ENCODE measurements around the gene ASTN2.

ASTN2 gene

DNA sequence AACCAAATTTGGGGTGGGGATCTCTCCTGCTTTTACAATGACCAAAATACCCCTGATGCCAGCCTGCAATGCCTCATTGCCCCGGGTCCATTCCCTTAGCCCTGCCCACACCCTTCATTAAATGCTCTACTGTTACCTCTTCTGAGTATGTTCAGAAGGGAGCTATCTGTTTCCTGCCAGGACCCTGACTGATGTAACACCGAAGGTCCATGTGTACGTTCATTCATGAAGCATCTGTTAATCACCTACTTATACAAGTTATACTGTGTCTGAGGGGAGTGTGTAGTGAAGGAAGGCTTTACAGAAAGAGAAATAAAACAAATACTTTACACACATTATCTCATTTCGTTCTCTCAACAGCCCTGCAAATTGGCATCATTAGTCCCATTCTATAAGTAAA lies 51.9 kb downstream of the ASTN2 start:
- no peak overlapping the region for H3K27ac ChIP-seq (ENCODE audit: low read depth, low read length)
- H3K79me2 ChIP-seq (ENCODE audit: control insufficient read depth, insufficient read depth, low read length, unreplicated experiment), result no peaks in the 10 kb centered on the region
- no peaks in the 10 kb centered on the region for H3K4me1 ChIP-seq (ENCODE audit: control insufficient read depth, insufficient read depth, low read length, unreplicated experiment)

DNA sequence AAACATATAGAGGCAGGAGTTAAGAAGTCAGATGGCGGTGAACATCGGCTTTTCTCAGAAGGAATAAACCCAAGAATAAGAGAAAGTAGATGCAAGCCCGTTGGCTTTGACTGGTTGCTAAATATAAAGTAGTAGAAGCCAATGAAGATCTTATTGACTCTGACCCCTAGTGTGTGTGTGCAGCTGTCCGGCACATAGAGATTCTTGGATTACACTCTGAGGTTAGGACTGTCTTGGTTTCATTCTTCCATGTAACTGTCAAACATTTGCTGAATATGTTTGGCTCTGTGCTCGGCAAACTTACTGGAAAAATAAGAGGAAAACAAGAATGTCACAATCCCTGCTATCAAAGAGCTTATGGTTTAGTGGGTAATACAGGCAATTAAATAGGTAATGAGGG lies 54.9 kb downstream of the ASTN2 start:
- Histone ChIP-seq H3K36me3 (ENCODE audit: insufficient read depth, low read length) (no peaks in the 10 kb centered on the region), H3K4me3 (ENCODE audit: low read depth, low read length) (no peak overlapping the region), H3K27ac (ENCODE audit: low read depth, low read length) (no peak overlapping the region), H3K4me1 (ENCODE audit: control insufficient read depth, insufficient read depth, low read length, unreplicated experiment) (no peaks in the 10 kb centered on the region), H2AFZ (ENCODE audit: low read length, unreplicated experiment) (no peak overlapping the region), H3K27me3 (ENCODE audit: insufficient read depth, low read length) (no peaks in the 10 kb centered on the region), H3K79me2 (ENCODE audit: control insufficient read depth, insufficient read depth, low read length, unreplicated experiment) (no peaks in the 10 kb centered on the region)

More for the DNA sequence above, 51.9 kb downstream of the ASTN2 start:
- no peak overlapping the region for H2AFZ ChIP-seq (ENCODE audit: low read length, unreplicated experiment)
- no peaks in the 10 kb centered on the region for H3K36me3 ChIP-seq (ENCODE audit: insufficient read depth, low read length)
- H3K27me3 ChIP-seq (ENCODE audit: insufficient read depth, low read length), result no peaks in the 10 kb centered on the region
- H3K4me3 ChIP-seq (ENCODE audit: low read depth, low read length), result no peak overlapping the region

DNA sequence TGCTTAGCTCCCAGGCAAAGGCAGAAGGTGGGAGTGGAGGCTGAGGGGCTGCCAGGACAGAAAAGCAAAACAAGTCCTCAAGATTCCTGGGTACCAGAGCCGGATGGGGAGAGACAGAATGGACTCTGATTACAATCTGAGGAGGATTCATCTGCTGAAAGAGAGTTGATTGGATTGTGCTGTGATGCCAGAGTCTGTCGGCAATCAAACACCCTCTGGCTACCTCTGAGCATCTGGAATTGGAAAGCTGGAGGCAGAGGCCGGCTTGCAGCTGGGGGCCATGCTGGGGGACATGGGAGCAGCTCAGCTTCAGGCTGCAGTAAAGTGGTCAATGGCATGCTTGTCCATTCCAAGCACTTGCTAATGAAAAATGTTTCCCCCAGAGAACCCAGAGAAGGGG lies 59.3 kb downstream of the ASTN2 start:
- Histone ChIP-seq H3K36me3 (ENCODE audit: insufficient read depth, low read length) (no peaks in the 10 kb centered on the region), H3K79me2 (ENCODE audit: control insufficient read depth, insufficient read depth, low read length, unreplicated experiment) (no peaks in the 10 kb centered on the region), H3K4me1 (ENCODE audit: control insufficient read depth, insufficient read depth, low read length, unreplicated experiment) (no peaks in the 10 kb centered on the region), H3K4me3 (ENCODE audit: low read depth, low read length) (no peak overlapping the region), H3K27ac (ENCODE audit: low read depth, low read length) (no peak overlapping the region), H3K27me3 (ENCODE audit: insufficient read depth, low read length) (no peaks in the 10 kb centered on the region), H2AFZ (ENCODE audit: low read length, unreplicated experiment) (no peak overlapping the region)

DNA sequence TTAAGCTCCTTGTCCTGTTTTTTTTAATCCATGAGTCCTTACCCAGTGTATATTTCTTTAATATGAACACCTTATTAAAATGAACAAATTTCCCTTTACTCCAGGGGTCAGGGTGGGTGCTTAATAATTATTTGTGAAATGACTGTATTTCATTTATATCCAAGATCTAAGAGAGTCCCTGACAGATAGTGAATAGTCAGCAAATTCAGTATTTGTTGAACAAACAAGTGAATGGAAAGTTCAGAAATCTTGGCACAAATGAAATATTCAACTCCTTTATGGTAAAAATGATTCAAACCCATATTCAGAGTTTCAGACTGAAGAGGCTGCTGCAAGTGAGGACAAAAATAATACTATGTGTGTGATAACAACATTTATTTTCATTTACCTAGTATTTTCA lies 59.9 kb downstream of the ASTN2 start:
- no peak overlapping the region for H3K27ac ChIP-seq (ENCODE audit: low read depth, low read length)
- no peaks in the 10 kb centered on the region for H3K36me3 ChIP-seq (ENCODE audit: insufficient read depth, low read length)
- no peaks in the 10 kb centered on the region for H3K4me1 ChIP-seq (ENCODE audit: control insufficient read depth, insufficient read depth, low read length, unreplicated experiment)
- no peak overlapping the region for H2AFZ ChIP-seq (ENCODE audit: low read length, unreplicated experiment)
- H3K27me3 ChIP-seq (ENCODE audit: insufficient read depth, low read length), result no peaks in the 10 kb centered on the region
- H3K79me2 ChIP-seq (ENCODE audit: control insufficient read depth, insufficient read depth, low read length, unreplicated experiment), result no peaks in the 10 kb centered on the region
- no peak overlapping the region for H3K4me3 ChIP-seq (ENCODE audit: low read depth, low read length)

DNA sequence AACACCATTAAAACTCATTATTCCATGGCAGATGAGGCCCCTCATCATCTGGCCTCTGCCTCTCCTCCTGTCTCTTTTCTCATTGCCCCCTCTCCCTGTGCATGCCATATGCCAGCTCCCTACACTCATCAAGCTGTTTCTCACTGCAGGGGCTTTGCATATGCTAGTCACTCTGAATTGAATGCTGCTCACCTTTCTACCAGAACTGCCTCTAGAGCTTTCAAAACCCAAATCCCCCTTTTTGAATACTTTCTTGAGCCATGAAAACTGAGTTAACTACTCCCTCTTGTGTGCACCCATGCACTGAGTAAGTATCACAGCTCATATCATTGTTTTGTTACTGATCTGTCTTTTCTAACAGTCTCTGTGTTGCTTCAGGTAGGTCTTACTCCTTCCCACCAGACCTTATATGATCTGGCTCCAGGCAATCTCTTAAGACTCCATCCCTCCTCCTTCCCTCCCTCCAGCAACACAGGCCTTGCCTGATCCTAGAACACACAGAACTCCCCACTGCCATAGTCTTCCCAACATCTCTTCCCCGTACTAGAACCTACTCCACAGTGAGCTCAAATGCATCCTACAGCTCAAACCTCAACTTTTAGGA lies 60.5 kb downstream of the ASTN2 start:
- H3K4me1 ChIP-seq (ENCODE audit: control insufficient read depth, insufficient read depth, low read length, unreplicated experiment), result no peaks in the 10 kb centered on the region

DNA sequence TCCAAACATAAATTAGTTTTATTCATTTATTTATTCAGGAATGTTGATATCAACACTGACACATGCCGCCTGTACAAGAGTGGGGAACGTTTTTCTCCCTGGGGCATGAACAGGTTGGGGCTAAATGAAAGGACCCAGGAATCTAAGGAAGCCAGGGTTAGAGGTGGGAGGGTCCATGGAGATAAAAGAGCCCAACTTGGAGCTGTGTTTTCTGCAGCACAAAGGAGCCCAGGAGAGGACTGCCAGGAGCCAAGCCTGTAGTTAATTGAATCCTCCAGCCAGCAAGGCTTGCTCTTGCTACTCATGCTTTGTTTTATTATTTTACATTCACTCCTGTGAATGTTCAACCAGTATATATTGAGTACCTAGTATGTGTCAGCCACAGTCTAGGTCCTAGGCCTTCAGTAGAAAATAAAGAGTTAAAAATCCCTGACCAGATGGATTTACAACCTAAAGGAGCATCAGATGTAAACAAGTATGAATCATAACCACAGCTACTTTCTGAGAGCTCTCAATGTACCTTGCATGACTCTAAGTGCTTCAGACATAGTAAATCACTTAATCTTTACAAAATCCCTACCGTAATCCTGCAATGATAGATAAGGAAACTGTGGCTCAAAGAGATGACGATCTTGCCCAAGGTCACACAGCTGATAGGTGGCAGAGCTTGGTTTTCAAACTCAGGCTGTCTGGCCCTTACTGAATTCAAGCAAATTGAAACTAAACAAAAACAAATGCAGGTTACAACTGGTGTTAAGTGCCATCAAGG lies 69.8 kb downstream of the ASTN2 start:
- H3K4me1 ChIP-seq (ENCODE audit: control insufficient read depth, insufficient read depth, low read length, unreplicated experiment), result no peaks in the 10 kb centered on the region
- no peaks in the 10 kb centered on the region for H3K36me3 ChIP-seq (ENCODE audit: insufficient read depth, low read length)
- H3K27ac ChIP-seq (ENCODE audit: low read depth, low read length), result no peak overlapping the region
- H3K27me3 ChIP-seq (ENCODE audit: insufficient read depth, low read length), result no peaks in the 10 kb centered on the region
- H3K4me3 ChIP-seq (ENCODE audit: low read depth, low read length), result no peak overlapping the region
- no peaks in the 10 kb centered on the region for H3K79me2 ChIP-seq (ENCODE audit: control insufficient read depth, insufficient read depth, low read length, unreplicated experiment)
- H2AFZ ChIP-seq (ENCODE audit: low read length, unreplicated experiment), result no peak overlapping the region

More for the DNA sequence above, 60.5 kb downstream of the ASTN2 start:
- H3K79me2 ChIP-seq (ENCODE audit: control insufficient read depth, insufficient read depth, low read length, unreplicated experiment), result no peaks in the 10 kb centered on the region
- H2AFZ ChIP-seq (ENCODE audit: low read length, unreplicated experiment), result no peak overlapping the region
- H3K4me3 ChIP-seq (ENCODE audit: low read depth, low read length), result no peak overlapping the region
- H3K27me3 ChIP-seq (ENCODE audit: insufficient read depth, low read length), result no peaks in the 10 kb centered on the region
- no peaks in the 10 kb centered on the region for H3K36me3 ChIP-seq (ENCODE audit: insufficient read depth, low read length)
- no peak overlapping the region for H3K27ac ChIP-seq (ENCODE audit: low read depth, low read length)

DNA sequence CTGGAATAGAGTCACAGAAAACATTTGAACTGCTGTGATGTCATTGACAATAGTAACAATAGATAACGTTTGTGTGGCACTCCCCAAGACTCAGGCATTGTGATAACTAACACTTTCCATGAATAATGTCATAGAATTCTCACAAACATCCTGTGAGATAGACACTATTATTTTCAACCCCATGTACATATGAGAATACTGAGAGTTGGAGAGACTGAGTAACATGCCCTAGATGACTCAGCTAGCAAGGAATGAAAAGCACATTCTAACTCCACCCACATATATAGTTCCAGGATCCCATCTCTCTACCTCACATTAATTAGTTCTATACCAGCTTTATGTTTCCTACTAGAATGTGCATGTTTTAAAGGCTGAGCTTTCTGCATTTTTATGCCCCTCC lies 71.4 kb downstream of the ASTN2 start:
- H3K36me3 ChIP-seq (ENCODE audit: insufficient read depth, low read length), result no peaks in the 10 kb centered on the region

DNA sequence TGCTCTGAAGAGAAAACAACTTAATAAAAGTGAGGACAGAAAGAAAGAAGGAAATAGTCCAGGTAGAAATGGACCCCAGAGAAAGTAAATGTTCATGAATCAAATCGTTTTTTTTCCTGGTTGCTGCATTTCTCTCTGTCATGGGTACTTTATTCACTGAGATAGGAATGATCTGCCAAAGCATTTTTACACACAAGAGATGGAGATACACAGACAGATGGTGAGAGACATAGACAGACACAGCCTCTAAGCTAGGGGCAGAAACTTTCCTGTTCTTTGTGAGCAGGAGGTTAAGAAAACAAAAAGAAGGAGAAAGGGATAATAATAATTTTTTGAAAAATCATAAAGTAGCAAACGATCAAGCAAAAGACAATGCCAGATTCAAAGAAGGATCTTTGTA lies 73.7 kb downstream of the ASTN2 start:
- H3K27me3 ChIP-seq (ENCODE audit: insufficient read depth, low read length), result no peaks in the 10 kb centered on the region
- H3K36me3 ChIP-seq (ENCODE audit: insufficient read depth, low read length), result no peaks in the 10 kb centered on the region
- no peaks in the 10 kb centered on the region for H3K4me1 ChIP-seq (ENCODE audit: control insufficient read depth, insufficient read depth, low read length, unreplicated experiment)
- no peak overlapping the region for H3K27ac ChIP-seq (ENCODE audit: low read depth, low read length)
- no peaks in the 10 kb centered on the region for H3K79me2 ChIP-seq (ENCODE audit: control insufficient read depth, insufficient read depth, low read length, unreplicated experiment)
- H3K4me3 ChIP-seq (ENCODE audit: low read depth, low read length), result no peak overlapping the region
- no peak overlapping the region for H2AFZ ChIP-seq (ENCODE audit: low read length, unreplicated experiment)

More for the DNA sequence above, 71.4 kb downstream of the ASTN2 start:
- Histone ChIP-seq H3K27ac (ENCODE audit: low read depth, low read length) (no peak overlapping the region), H3K79me2 (ENCODE audit: control insufficient read depth, insufficient read depth, low read length, unreplicated experiment) (no peaks in the 10 kb centered on the region), H3K4me1 (ENCODE audit: control insufficient read depth, insufficient read depth, low read length, unreplicated experiment) (no peaks in the 10 kb centered on the region), H3K4me3 (ENCODE audit: low read depth, low read length) (no peak overlapping the region), H2AFZ (ENCODE audit: low read length, unreplicated experiment) (no peak overlapping the region), H3K27me3 (ENCODE audit: insufficient read depth, low read length) (no peaks in the 10 kb centered on the region)

DNA sequence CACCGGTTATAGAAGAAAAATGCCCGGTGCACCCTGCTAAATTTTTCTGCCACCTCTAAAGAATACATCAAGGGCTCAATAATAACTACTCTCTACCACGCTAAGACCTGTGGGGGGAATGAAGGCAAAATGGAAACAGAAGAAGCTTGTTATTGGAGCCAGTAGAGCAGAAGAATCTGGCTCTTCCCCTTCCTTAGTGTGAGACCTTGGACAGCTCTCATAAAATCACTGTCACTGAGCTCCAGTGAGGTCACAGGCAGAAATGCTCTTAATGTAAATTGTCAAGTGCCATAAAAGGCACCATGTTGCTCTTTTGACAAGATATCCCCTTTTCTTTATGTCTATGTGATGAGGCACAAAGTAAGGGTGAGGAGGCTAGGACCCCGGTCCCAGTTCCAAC lies 74.4 kb downstream of the ASTN2 start:
- no peaks in the 10 kb centered on the region for H3K36me3 ChIP-seq (ENCODE audit: insufficient read depth, low read length)
- H3K4me1 ChIP-seq (ENCODE audit: control insufficient read depth, insufficient read depth, low read length, unreplicated experiment), result no peaks in the 10 kb centered on the region
- H3K4me3 ChIP-seq (ENCODE audit: low read depth, low read length), result no peak overlapping the region
- H3K79me2 ChIP-seq (ENCODE audit: control insufficient read depth, insufficient read depth, low read length, unreplicated experiment), result no peaks in the 10 kb centered on the region
- H3K27me3 ChIP-seq (ENCODE audit: insufficient read depth, low read length), result no peaks in the 10 kb centered on the region
- H2AFZ ChIP-seq (ENCODE audit: low read length, unreplicated experiment), result no peak overlapping the region
- no peak overlapping the region for H3K27ac ChIP-seq (ENCODE audit: low read depth, low read length)

DNA sequence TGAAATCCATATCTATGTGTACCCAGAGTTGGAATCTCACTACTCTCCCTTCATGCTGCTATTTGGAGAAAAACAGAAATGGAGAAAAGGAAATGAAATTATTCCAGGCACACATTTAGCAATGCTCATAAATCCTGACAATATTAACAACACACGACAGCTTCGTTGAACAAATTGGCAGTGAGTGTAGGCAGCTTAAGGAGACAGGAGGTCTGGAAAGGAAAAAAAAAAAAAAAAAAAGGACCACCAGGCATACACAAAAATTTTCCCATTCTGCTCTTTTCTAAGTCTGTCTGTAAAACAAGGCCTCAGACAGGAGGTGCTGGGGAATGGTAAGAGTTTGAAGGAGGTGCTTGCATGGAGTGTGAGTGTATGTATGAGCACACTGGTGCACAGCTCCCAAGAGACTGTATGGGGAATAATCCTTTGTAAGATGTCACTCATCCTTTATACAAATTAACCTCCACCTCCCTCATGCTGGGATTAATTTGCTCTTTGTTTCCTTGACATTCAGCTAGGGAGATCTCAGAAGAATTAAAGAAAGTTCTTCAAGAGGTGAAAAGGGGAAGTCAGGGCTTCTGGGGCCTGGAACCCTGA lies 78.9 kb downstream of the ASTN2 start:
- H2AFZ ChIP-seq (ENCODE audit: low read length, unreplicated experiment), result no peak overlapping the region
- no peak overlapping the region for H3K4me3 ChIP-seq (ENCODE audit: low read depth, low read length)
- H3K4me1 ChIP-seq (ENCODE audit: control insufficient read depth, insufficient read depth, low read length, unreplicated experiment), result no peaks in the 10 kb centered on the region
- H3K36me3 ChIP-seq (ENCODE audit: insufficient read depth, low read length), result no peaks in the 10 kb centered on the region
- H3K79me2 ChIP-seq (ENCODE audit: control insufficient read depth, insufficient read depth, low read length, unreplicated experiment), result no peaks in the 10 kb centered on the region
- no peak overlapping the region for H3K27ac ChIP-seq (ENCODE audit: low read depth, low read length)
- no peaks in the 10 kb centered on the region for H3K27me3 ChIP-seq (ENCODE audit: insufficient read depth, low read length)

DNA sequence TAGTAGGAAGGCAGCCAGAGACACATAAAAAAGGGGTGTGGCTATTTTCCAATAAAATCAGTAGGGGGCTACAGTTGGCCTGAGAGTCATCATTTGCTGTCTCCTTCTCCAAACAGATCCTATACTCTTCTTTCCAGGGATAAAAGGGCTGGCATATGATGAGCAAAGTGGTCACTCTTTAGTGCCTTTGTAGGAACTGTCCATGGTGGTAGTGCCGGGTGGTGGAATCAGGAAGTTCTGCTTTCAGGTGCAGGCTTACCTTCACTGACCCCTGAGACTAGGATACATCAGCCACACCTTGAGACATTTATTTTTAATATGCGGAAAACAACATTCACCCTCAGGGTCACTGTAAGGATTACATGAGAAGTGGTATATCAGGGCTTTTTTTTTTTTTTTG lies 80.8 kb downstream of the ASTN2 start:
- Histone ChIP-seq H3K27ac (ENCODE audit: low read depth, low read length) (no peak overlapping the region), H2AFZ (ENCODE audit: low read length, unreplicated experiment) (no peak overlapping the region), H3K79me2 (ENCODE audit: control insufficient read depth, insufficient read depth, low read length, unreplicated experiment) (no peaks in the 10 kb centered on the region), H3K4me1 (ENCODE audit: control insufficient read depth, insufficient read depth, low read length, unreplicated experiment) (no peaks in the 10 kb centered on the region), H3K4me3 (ENCODE audit: low read depth, low read length) (no peak overlapping the region), H3K27me3 (ENCODE audit: insufficient read depth, low read length) (no peaks in the 10 kb centered on the region), H3K36me3 (ENCODE audit: insufficient read depth, low read length) (no peaks in the 10 kb centered on the region)
